Activated CD4-positive, alpha-beta T cell treated with anti-CD3 and anti-CD28 coated beads, Interleukin-2, amount 10 ng/mL, durations not matched to agents 24 days and 14 days (primary cell): ENCODE measurements around the gene SCGB1D2. TPM values are rescaled to one million over a fixed set of nuclear protein-coding genes. Genes with fewer than 3 reads are reported as not detected.
"Not testable (repeated sequence)": the region's sequence is repeated elsewhere in the genome, so short reads cannot be mapped to it uniquely, and the experiment has no call there.

Experiments used
- DNase-seq: peaks from one replicate; pipeline ENCODE4 v3.0.0; 2022
- H3K27ac Mint-ChIP-seq: one replicate; pipeline ENCODE4 v1.8.0; 2022; ENCODE audit warnings: mild to moderate bottlenecking, mixed read lengths
- H3K27me3 Mint-ChIP-seq: one replicate; pipeline ENCODE4 v1.8.0; 2022; ENCODE audit warnings: mixed read lengths
- H3K36me3 Mint-ChIP-seq: one replicate; pipeline ENCODE4 v1.8.0; 2022; ENCODE audit warnings: low read depth, mild to moderate bottlenecking, mixed read lengths
- H3K4me1 Mint-ChIP-seq: one replicate; pipeline ENCODE4 v1.8.0; 2021; ENCODE audit warnings: mixed read lengths
- H3K4me3 Mint-ChIP-seq: one replicate; pipeline ENCODE4 v1.8.0; 2022; ENCODE audit warnings: mild to moderate bottlenecking, moderate library complexity, mixed read lengths
- H3K9me3 Mint-ChIP-seq: one replicate; pipeline ENCODE4 v1.8.0; 2021; ENCODE audit warnings: mixed read lengths
- intact Hi-C: fragments of 100-400 bp; cut with micrococcal nuclease; formaldehyde crosslinking; loops from one replicate; pipeline ENCODE4 v1.15.1; 2023
- total RNA-seq: library from RNA; stranded (reverse); gene quantifications from 2 replicates; pipeline ENCODE4 v1.2.3, GENCODE V29; 2022

SCGB1D2 gene
- not detected in 2 replicates for total RNA-seq

DNA sequence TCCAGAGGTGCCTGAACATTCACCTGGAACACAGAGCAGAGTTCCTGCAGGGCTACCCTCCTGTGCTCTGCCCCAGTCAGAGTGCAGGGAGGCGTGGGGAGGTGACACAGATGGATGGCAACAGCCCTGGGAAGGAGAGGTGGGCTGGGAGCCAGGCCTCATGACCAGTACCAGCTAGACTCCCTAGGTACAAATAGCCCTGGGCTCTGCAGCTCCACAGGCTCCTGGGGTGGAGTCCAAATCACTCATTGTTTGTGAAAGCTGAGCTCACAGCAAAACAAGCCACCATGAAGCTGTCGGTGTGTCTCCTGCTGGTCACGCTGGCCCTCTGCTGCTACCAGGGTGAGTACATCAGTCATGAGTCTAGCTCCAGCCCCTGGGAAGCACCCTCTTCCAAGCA is at the start of gene SCGB1D2:
Gene SCGB1D2, plus strand, starts transcription at position 219 of the 400 bp plus-strand sequence. Its CDS starts 69 bp downstream, at position 288.
- peaks cover 13% of the 10 kb centered on the region for H3K27me3 Mint-ChIP-seq
- H3K36me3 Mint-ChIP-seq = no peaks in the 10 kb centered on the region
- H3K9me3 Mint-ChIP-seq = no peaks in the 10 kb centered on the region
- H3K27ac Mint-ChIP-seq = no peak within 1 kb of the TSS
- no peaks in the 10 kb centered on the region for H3K4me1 Mint-ChIP-seq
- no peak for DNase-seq
- H3K4me3 Mint-ChIP-seq = no peak within 1 kb of the TSS
- intact Hi-C loops = no loop called here

DNA sequence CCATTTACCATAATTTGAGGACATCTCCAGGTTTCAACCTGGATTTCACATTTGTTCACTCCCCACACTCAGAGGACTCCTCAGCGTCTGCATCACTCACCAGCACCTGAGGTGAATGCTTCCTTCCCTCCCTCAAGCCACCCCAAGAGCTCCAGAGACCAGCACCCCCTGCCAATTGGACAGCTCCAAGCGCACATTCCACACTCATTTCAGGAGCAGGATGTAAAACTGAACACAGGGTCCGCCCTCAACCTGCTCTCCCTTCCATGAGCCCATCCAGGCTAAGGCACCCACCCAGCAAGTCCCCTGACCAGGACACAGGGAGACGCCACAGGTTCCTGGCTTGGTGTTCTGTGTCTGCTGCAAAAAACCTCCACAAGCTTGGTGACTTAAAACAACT is 48.1 kb upstream of the SCGB1D2 start:
- intact Hi-C loops = no loop called here
- H3K27me3 Mint-ChIP-seq = peaks cover 26% of the 10 kb centered on the region
- no peaks in the 10 kb centered on the region for H3K9me3 Mint-ChIP-seq
- H3K36me3 Mint-ChIP-seq = no peaks in the 10 kb centered on the region
- no peak overlapping the region for H3K4me3 Mint-ChIP-seq
- no peak overlapping the region for H3K27ac Mint-ChIP-seq
- no peaks in the 10 kb centered on the region for H3K4me1 Mint-ChIP-seq
- no peak for DNase-seq

DNA sequence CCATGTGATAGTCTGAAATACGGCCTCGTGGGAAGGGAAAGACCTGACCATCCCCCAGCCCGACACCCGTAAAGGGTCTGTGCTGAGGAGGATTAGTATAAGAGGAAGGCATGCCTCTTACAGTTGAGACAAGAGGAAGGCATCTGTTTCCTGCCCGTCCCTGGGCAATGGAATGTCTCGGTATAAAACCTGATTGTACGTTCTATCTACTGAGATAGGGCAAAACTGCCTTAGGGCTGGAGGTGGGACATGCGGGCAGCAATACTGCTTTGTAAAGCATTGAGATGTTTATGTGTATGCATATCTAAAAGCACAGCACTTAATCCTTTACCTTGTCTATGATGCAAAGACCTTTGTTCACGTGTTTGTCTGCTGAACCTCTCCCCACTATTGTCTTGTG is 47.0 kb upstream of the SCGB1D2 start:
- DNase-seq, H3K36me3 Mint-ChIP-seq, H3K27ac Mint-ChIP-seq, H3K9me3 Mint-ChIP-seq, H3K4me1 Mint-ChIP-seq, intact Hi-C loops, H3K4me3 Mint-ChIP-seq: not testable (repeated sequence)
- H3K27me3 Mint-ChIP-seq = peaks cover 27% of the 10 kb centered on the region

- H3K4me3 Mint-ChIP-seq = no peak overlapping the region
- intact Hi-C loops = no loop called here
- no peak for DNase-seq
- no peaks in the 10 kb centered on the region for H3K36me3 Mint-ChIP-seq
- H3K27ac Mint-ChIP-seq = no peak overlapping the region
- H3K4me1 Mint-ChIP-seq = no peaks in the 10 kb centered on the region
- no peaks in the 10 kb centered on the region for H3K9me3 Mint-ChIP-seq
- peaks cover 34% of the 10 kb centered on the region for H3K27me3 Mint-ChIP-seq
Measured at GRCh38 chr11:62195945-62196344, 46.1 kb upstream of the SCGB1D2 start.

DNA sequence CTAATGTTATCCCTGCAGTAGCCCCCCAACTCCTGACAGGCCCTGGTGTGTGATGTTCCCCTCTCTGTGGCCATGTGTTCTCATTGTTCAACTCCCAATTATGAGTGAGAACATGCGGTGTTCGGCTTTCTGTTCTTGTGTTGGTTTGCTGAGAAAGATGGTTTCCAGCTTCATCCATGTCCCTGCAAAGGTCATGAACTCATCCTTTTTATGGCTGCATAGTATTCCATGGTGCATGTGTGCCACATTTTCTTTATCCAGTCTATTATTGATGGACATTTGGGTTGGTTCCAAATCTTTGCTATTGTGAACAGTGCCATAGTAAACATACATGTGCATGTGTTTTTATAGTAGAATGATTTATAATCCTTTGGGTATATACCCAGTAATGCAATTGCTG is 44.6 kb upstream of the SCGB1D2 start:
- H3K4me3 Mint-ChIP-seq, intact Hi-C loops, H3K4me1 Mint-ChIP-seq, DNase-seq, H3K36me3 Mint-ChIP-seq, H3K27ac Mint-ChIP-seq, H3K9me3 Mint-ChIP-seq: not testable (repeated sequence)
- H3K27me3 Mint-ChIP-seq = peaks cover 40% of the 10 kb centered on the region

DNA sequence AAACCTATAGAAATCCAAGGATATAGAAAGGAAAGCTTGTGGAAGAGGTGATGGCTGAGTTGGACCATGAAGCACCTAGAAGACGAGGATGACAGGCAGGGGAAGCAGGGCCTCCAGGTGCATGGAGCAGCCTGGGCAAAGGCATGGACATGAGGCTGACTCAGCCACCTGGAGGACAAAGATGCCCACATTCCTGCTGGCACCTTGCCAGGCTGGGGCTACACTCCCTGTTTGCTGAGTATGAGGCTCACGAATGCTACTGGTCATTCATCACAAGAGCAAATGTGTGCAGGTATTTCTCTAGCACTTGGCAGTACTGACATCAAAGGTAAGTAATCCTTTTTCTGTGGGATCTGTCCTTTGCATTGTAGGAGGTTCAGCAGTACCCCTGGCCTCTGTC is 40.7 kb upstream of the SCGB1D2 start:
- Mint-ChIP-seq H3K27ac (no peak overlapping the region), H3K36me3 (no peaks in the 10 kb centered on the region), H3K4me3 (no peak overlapping the region), H3K27me3 (peaks cover 24% of the 10 kb centered on the region), H3K9me3 (no peaks in the 10 kb centered on the region), H3K4me1 (peaks cover 2% of the 10 kb centered on the region)
- intact Hi-C loops = loop anchor here (10.0 kb wide), 1 partner anchor 307 kb away; the partner anchor contains the start of gene FADS3
- no peak for DNase-seq

DNA sequence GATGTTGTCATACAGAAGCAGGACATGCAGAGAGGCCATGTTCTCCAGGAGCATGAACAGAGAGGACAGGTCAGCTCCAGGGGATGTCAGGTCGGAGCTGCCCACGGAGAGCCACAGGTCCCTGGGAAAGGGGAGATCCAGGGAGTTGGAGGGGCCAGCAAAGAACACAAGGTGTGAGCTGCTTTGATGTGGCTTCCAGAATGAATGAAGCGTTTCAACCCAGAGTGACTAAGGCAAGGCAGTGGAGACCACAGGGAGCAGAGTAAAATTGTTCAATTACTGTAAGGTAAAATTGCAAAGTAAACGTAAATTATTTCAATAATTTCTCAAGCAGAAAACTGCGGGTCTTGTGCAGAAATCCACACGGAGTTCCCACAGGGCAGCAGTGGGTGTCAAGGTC is 39.1 kb upstream of the SCGB1D2 start:
- Mint-ChIP-seq H3K9me3 (no peaks in the 10 kb centered on the region), H3K27ac (no peak overlapping the region), H3K27me3 (peaks cover 24% of the 10 kb centered on the region), H3K4me3 (no peak overlapping the region), H3K4me1 (peaks cover 2% of the 10 kb centered on the region), H3K36me3 (no peaks in the 10 kb centered on the region)
- no peak for DNase-seq
- intact Hi-C loops = loop anchor here (10.0 kb wide), 1 partner anchor 308 kb away; the partner anchor contains the start of gene FADS3

DNA sequence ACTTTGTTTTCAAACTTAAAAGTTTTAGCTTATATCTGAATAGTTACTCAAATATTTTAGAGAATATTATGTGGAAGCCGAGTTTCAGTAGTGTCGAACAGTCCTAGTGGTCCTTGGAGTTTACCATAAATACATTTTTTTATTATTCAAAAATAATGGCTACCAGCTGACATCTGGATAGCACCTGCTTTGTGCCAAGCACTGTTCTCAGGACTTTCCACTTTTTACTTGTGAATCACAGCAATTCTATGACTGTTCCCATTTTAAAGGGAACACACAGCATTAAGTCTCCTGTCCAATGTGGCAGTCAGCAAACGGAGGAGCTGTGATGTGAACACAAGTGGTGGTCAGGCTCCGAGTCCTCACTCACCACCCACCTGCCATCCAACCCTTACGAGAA is 37.6 kb upstream of the SCGB1D2 start:
- intact Hi-C loops = loop anchor here (10.0 kb wide), 1 partner anchor 310 kb away; the partner anchor contains the start of gene FADS3
- no peaks in the 10 kb centered on the region for H3K9me3 Mint-ChIP-seq
- H3K27me3 Mint-ChIP-seq = peaks cover 22% of the 10 kb centered on the region
- H3K27ac Mint-ChIP-seq = no peak overlapping the region
- peaks cover 2% of the 10 kb centered on the region for H3K4me1 Mint-ChIP-seq
- H3K36me3 Mint-ChIP-seq = no peaks in the 10 kb centered on the region
- no peak overlapping the region for H3K4me3 Mint-ChIP-seq
- no peak for DNase-seq

DNA sequence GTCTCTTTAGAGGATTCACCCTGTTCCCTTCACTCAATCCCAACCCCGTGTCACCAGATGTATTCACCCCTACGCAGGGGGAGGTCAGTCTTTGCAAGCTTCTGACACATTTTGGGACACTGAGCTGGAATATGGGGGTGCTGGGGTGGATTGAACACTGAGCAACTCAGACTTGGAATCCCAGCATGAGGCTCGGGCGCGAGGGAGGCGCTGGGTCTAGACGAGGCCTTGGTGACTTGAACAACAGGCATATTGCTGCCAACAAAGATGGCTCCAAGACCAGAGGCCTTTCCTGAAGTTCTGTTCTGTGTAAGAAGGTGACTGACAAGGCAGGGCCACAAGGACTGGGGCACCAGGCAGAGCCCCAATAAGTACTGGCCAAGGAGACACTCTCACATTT is 36.6 kb upstream of the SCGB1D2 start:
- no peak overlapping the region for H3K27ac Mint-ChIP-seq
- H3K9me3 Mint-ChIP-seq = no peaks in the 10 kb centered on the region
- intact Hi-C loops = loop anchor here (10.0 kb wide), 1 partner anchor 311 kb away; the partner anchor contains the start of gene FADS3
- H3K27me3 Mint-ChIP-seq = peaks cover 15% of the 10 kb centered on the region
- peaks cover 2% of the 10 kb centered on the region for H3K4me1 Mint-ChIP-seq
- no peaks in the 10 kb centered on the region for H3K36me3 Mint-ChIP-seq
- no peak overlapping the region for H3K4me3 Mint-ChIP-seq
- no peak for DNase-seq

GRCh38 chr11:62206276-62207066 is 35.6 kb upstream of the SCGB1D2 start:
- not testable (repeated sequence) for H3K9me3 Mint-ChIP-seq, H3K27ac Mint-ChIP-seq, H3K4me1 Mint-ChIP-seq, H3K4me3 Mint-ChIP-seq, H3K27me3 Mint-ChIP-seq, DNase-seq, H3K36me3 Mint-ChIP-seq
- intact Hi-C loops = loop anchor here (10.0 kb wide), 1 partner anchor 312 kb away; the partner anchor contains the start of gene FADS3

GRCh38 chr11:62208785-62209144 is 33.3 kb upstream of the SCGB1D2 start:
- Mint-ChIP-seq H3K4me3 (no peak overlapping the region), H3K27ac (no peak overlapping the region), H3K9me3 (no peaks in the 10 kb centered on the region), H3K27me3 (no peaks in the 10 kb centered on the region), H3K36me3 (no peaks in the 10 kb centered on the region), H3K4me1 (no peaks in the 10 kb centered on the region)
- intact Hi-C loops = loop anchor here (2.0 to 10.0 kb wide), 2 partner anchors 38 to 314 kb away; partner anchors contain the start of gene FADS3
- DNase-seq = no peak

DNA sequence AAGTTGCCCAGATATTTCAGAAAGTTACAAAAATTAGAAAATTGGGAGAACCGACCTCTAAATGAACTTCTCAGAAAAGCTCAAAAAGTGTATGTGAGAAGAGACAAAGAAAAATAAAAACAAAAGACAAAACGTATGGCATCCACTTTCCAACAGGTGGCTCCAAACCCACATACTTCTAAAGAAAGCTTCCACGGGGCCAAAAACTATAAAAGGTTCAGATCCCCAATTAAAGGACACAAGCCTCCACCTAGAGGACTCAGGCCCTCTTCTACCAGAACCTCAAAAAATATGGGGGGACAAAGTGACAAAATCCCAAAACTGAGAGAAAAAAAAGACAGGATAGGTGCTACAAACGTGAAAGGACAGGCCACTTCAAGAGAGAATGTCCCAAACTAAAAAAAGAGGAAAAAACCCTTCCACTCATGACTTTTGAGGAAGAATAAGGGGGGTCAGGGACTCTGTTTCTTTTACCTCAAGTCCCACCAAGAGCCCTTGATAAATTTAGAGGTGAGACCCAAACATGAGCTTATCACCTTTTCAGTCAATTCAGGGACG is 24.8 kb upstream of the SCGB1D2 start:
- DNase-seq = no peak
- no peak overlapping the region for H3K27ac Mint-ChIP-seq
- intact Hi-C loops = loop anchor here (5.0 kb wide), 1 partner anchor 95 kb away; no protein-coding TSS in a partner anchor
- H3K4me3 Mint-ChIP-seq = no peak overlapping the region
- peaks cover 26% of the 10 kb centered on the region for H3K27me3 Mint-ChIP-seq
- no peaks in the 10 kb centered on the region for H3K4me1 Mint-ChIP-seq
- peaks cover 1% of the 10 kb centered on the region for H3K36me3 Mint-ChIP-seq
- peaks cover 4% of the 10 kb centered on the region for H3K9me3 Mint-ChIP-seq

DNA sequence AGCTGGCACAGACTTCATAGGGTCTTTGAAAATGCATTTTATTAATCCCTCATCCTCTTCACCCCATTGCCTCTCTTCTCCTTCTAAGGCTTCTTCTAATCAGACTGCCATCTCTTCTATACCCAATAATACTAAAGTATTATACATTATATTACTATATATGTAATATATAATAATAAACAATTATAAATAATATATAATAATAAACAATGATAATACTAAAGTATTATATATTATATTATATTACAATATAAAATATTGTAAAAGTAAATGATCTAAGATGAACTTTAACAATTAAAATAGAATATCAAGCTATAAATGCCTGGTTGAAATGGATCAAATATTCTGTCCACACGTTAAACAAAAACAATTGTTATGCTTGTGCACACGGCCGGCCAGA is 20.5 kb upstream of the SCGB1D2 start:
- H3K27me3 Mint-ChIP-seq = peaks cover 21% of the 10 kb centered on the region
- no peak overlapping the region for H3K4me3 Mint-ChIP-seq
- no peak for DNase-seq
- intact Hi-C loops = no loop called here
- peaks cover 4% of the 10 kb centered on the region for H3K36me3 Mint-ChIP-seq
- H3K9me3 Mint-ChIP-seq = peaks cover 17% of the 10 kb centered on the region
- H3K4me1 Mint-ChIP-seq = no peaks in the 10 kb centered on the region
- H3K27ac Mint-ChIP-seq = no peak overlapping the region

DNA sequence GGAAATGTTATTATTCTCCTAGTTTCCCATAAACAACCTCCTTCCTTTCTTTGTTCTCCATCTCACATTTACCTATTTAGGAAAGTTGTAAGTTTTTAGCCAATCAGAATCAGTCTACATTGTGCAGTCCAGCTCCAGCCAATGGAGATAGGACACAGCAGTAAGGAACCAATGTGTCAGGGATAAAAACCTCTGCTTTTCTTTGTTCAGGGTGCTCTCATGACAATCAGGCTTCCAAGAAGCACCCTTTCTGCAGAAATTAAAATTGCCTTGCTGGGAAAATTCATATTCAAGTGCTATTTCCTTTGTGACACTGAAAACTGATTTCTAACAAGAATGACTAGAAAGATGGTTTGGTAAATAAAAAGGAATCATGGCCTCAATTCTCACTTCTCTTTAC is 18.9 kb upstream of the SCGB1D2 start:
- H3K27me3 Mint-ChIP-seq = peaks cover 12% of the 10 kb centered on the region
- H3K27ac Mint-ChIP-seq = no peak overlapping the region
- peaks cover 17% of the 10 kb centered on the region for H3K9me3 Mint-ChIP-seq
- H3K4me1 Mint-ChIP-seq = no peaks in the 10 kb centered on the region
- DNase-seq = no peak
- H3K36me3 Mint-ChIP-seq = peaks cover 4% of the 10 kb centered on the region
- intact Hi-C loops = no loop called here
- no peak overlapping the region for H3K4me3 Mint-ChIP-seq
